HL-60/S4 treated with phorbol 12-myristate 13-acetate at 8.2 ng/mL for 4 days and 3 days (cell line): Measurements from ENCODE around the gene PIK3C2G.
"Not testable (repeated sequence)": the region's sequence is repeated elsewhere in the genome, so short reads cannot be mapped to it uniquely, and the experiment has no call there.

ENCODE experiments used
- in situ Hi-C: fragments of 300-500 bp; cut with MboI; formaldehyde crosslinking; loops from 2 replicates; pipeline ENCODE4 v1.15.0; 2022; ENCODE audit warnings: low sequenced_read_pairs

Gene PIK3C2G

GRCh38 chr12:18261273-18261672 lies at the start of gene PIK3C2G:
TSS of gene PIK3C2G (plus strand) at chr12:18261518. CDS start at chr12:18282082, 20,564 bp downstream.
- in situ Hi-C loops = no loop called here

DNA sequence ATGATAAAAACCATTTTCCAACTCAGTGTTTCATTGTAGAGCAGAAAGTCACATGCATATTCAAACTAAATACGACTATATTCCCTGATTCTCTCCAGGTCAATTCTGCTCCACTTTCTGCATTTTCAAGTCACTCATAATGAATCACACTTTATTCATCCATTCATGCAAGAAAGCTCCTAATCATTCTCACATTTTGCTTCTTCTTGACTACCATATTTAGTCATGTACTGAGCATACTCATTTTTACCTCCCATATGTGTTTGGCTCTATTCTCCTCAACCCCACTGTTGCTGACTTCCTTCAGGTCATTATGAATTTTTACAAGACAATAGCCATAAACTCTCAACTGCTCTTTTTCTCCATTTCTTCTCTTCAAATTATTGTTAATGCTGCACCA lies 43.4 kb upstream of the PIK3C2G start:
- in situ Hi-C loops = no loop called here

DNA sequence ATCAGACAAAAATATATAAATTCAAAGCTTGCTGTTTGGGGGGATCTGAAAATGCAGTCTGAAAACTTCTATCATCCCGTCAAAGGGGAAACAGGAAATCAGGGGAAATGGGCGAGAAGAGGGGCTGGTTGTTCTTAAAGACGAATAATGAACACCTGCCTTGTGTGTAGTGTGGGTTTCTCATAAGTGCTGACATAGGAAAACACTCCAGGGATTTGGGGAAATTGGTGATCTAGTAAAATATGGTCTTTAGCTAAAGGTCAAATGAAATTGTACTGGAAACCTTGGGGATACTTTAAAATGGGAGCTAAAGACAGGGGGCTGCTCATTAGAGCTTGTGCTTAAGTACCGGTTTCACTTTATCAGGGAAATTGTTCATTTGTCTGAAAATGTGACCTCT lies 39.6 kb upstream of the PIK3C2G start:
- in situ Hi-C loops = no loop called here

GRCh38 chr12:18222699-18223098 lies 38.6 kb upstream of the PIK3C2G start:
- in situ Hi-C loops = no loop called here

- in situ Hi-C loops = no loop called here
Observed at GRCh38 chr12:18224745-18225144, 36.6 kb upstream of the PIK3C2G start.

DNA sequence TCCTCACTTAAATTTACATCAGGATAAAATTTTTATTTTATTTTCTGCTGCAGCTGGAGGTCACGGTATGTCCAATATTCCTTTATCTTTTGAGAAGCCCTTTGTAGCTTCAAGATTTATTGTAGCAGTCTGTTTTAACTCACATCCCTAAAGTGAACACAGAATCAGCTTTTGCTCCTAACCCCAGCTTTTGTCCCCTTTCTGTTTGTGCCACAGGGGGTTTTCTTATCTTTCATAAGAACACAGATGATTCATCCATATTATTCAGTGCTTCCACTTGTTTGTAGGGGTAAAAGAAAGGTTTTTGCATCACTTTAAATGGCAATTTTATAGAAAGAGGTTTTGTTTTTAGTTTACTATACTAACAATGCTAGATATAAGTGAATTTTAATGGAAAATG lies 21.8 kb upstream of the PIK3C2G start:
- in situ Hi-C loops = no loop called here

- in situ Hi-C loops = no loop called here
Observed at GRCh38 chr12:18242380-18243089, 18.8 kb upstream of the PIK3C2G start.

- in situ Hi-C loops = no loop called here
Observed at GRCh38 chr12:18243238-18243637, 18.1 kb upstream of the PIK3C2G start.

GRCh38 chr12:18246066-18246465 lies 15.3 kb upstream of the PIK3C2G start:
- in situ Hi-C loops = no loop called here

DNA sequence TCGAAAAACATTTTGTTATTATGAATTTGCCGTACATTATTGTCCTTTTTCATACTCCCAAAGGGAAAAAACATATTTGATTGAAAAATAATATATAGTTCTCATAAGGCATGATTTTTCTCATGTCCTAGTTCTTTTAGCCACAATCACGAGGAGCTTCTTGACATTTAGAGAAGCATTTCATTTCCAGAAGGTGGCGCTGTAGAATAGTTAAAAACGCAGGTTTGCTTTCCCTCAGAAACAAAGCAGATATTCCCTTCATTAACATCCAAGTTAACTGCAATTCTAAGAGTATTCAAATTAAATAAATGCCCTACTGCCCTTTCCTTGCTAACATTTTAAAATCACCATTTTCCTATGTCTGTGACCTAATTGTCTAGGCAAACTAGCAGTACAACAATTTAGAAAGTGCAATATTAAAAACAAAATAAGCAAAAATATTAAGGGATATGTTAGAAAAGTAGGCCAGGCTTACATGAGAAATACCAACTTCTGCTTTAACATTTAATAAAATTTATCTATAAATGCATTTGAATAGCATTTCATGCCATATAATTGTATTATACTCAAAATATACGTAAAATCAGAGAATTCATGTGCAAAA lies 10.9 kb upstream of the PIK3C2G start:
- in situ Hi-C loops = no loop called here

DNA sequence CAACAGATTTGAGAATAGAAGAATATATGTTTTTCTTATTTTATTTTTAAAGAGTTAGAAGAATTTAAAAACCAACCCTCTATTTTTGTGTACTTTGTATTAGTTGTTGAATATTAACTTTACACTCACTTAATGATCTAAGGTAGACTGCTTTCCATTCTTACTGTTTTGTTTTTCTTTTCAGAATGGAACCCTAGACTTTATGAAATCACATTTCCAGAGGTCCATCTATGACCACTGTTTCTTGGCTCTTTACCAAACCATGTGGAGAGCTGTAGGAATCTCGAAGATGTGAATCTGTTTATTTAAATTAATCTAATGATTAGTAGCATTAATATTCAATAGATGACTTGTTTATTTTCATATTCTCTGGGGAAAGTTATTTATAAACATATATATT lies 7.2 kb upstream of the PIK3C2G start:
- in situ Hi-C loops = no loop called here

DNA sequence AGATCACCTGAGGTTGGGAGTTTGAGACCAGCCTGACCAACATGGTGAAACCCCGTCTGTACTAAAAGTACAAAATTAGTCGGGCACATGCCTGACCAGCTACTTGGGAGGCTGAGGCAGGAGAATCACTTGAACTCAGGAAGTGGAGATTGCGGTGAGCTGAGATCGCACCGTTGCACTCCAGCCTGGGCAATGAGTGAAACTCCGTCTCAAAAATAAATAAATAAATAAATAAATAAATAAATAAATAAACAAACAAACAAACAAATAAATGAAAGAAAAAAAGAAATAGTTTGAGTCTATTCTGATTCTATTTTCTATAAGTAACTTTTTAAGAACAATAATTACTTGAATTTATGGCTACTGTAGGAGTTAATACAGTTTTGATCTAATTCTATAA lies 6.3 kb upstream of the PIK3C2G start:
- in situ Hi-C loops = not testable (repeated sequence)

DNA sequence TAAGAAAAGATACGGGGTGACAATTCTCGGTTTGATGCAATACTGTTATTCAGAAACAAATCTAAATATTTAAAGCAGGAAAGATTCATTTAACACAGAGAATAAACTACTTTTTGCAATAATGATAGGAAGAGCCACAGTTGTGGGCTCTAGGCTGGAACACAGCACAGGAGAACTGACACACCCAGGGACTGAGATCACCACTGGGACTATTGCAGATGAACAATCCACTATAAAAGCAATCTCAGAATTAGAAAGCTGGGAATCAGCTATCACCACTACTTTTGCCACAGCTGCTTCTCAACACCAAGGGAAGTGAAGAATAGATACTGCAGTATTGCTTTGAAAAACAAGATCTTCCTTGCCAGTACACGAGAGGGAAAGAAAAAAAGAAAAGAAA lies 4.1 kb upstream of the PIK3C2G start:
- in situ Hi-C loops = no loop called here

DNA sequence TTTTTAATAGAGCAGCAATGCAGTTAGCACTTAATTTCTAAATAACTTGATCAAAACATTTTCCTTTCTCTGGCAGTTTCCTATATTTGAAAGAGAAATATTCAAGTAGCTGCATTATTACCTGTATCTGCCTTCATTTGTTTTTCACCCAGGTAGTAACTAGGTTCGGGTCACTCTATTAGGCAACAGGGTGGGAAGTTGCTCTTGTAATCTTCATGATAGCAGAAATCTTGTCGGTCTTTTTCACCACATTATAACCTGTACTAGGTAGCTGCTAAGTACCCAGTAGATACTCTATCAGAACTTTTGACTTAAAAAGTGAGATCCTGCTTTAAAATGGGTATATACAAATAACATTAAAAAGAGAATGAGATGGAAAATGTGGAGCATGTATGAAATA lies 2.4 kb upstream of the PIK3C2G start:
- in situ Hi-C loops = no loop called here

DNA sequence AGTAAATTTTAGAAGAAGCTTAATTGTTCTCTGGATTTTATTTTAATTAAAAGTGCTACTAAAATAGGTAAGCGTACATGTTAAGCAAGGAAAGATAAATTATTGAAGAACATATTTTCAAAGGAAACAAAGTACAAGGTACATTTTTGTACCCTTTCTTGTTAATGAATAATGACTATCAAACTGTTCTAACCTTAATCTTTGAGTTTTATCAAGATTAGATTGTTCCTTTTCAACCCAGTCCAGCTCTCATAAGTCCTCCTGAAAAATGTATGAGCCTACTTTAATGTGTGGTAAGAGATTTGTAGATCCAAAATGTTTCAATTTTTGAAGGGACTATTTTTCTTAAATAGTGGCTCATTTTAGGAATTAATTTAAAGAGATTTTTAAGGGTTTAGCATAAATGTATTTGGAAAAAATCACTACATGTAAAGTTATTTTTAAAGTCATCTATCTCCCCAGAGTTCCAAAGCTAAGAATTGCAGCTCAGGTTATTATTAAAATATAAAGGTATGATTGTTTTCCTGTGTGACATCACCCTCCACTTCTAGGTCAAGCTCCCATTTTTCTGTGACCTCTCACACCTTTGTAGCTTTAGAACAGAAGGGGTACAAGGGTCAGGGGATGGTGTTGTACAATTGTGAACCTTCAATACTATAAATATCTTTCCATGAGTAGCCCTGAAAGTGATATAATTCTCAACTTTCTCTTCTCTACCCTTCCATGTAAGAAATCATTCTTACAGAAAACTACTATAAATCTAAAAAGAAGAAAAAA lies 1.2 kb upstream of the PIK3C2G start:
- in situ Hi-C loops = no loop called here

DNA sequence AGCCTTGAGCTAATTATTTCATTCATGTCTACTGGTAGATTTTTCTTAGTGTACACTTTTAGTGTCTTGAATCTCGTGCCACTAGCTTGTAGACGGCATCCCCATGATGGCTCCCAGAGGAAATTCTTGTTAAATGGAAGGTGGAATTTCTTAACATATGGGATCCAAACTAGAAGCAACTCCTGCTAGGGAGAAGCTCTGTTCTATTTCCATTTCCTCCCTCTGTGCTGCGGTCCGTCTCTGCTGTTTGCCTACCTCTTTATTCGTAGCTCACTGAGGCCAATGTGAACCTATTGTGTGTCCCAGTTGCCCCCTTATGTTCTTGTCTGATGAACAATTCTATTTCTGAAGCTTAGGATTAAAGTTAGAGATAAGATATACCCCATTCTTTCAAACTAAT lies 588 bp downstream of the PIK3C2G start:
- in situ Hi-C loops = no loop called here

GRCh38 chr12:18262514-18262913 lies 1.2 kb downstream of the PIK3C2G start:
- in situ Hi-C loops = no loop called here

- in situ Hi-C loops = no loop called here
Observed at GRCh38 chr12:18264581-18265075, 3.3 kb downstream of the PIK3C2G start.

DNA sequence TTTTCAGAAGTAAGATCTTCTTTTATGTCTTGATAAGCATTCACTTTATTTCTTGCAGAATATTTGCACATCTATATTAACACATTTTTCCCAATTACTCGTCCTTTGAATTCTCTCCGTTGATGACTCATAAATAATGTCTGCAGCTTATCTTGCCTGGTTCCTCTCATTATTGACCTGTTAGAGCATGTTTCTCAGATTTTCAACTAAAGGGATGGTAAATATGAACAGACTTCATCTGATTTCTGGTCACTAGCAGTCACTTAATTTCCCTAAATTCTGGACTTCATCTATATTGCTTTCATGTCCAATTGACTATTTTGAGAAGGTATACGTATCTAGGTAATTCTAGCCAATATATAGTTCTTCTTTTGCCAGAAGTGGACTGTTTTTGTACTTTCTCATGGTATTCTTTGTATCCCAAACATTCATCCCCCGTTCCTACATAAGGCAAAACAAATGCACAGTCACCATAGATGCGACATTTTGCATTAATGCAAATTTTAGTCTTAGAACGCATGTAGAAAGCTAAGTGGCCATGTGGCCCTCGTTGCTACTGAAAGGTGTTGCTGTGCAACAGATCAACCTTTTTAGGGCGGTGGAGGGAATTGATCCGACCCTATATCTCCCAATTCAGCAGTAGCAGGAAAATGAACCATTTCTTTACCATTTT lies 6.2 kb downstream of the PIK3C2G start:
- in situ Hi-C loops = no loop called here

GRCh38 chr12:18270958-18271460 lies 9.7 kb downstream of the PIK3C2G start:
- in situ Hi-C loops = no loop called here

DNA sequence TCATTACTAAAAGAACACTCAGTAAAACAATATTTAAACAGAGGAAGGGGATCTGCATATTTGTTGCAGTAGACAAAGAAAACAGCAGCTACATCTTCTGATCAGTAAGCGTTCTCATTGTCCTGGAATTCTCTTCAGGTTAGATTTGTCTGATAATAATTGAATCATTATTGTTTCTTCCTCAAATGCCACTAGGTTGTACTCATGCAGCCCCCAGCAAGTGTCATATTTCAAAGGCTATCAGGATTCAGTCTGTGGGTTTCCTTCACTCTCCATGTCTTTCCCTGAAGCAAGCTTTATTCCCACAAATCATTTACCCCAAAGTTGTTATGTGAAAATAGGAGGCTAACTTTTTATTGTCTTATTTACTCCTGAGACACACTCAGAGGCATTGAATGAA lies 14.7 kb downstream of the PIK3C2G start:
- in situ Hi-C loops = no loop called here
